ENCODE data around the gene ADAMTSL3. TPM values are rescaled to one million over a fixed set of nuclear protein-coding genes. Genes with fewer than 3 reads are reported as not detected.

ADAMTSL3 gene, protein sequence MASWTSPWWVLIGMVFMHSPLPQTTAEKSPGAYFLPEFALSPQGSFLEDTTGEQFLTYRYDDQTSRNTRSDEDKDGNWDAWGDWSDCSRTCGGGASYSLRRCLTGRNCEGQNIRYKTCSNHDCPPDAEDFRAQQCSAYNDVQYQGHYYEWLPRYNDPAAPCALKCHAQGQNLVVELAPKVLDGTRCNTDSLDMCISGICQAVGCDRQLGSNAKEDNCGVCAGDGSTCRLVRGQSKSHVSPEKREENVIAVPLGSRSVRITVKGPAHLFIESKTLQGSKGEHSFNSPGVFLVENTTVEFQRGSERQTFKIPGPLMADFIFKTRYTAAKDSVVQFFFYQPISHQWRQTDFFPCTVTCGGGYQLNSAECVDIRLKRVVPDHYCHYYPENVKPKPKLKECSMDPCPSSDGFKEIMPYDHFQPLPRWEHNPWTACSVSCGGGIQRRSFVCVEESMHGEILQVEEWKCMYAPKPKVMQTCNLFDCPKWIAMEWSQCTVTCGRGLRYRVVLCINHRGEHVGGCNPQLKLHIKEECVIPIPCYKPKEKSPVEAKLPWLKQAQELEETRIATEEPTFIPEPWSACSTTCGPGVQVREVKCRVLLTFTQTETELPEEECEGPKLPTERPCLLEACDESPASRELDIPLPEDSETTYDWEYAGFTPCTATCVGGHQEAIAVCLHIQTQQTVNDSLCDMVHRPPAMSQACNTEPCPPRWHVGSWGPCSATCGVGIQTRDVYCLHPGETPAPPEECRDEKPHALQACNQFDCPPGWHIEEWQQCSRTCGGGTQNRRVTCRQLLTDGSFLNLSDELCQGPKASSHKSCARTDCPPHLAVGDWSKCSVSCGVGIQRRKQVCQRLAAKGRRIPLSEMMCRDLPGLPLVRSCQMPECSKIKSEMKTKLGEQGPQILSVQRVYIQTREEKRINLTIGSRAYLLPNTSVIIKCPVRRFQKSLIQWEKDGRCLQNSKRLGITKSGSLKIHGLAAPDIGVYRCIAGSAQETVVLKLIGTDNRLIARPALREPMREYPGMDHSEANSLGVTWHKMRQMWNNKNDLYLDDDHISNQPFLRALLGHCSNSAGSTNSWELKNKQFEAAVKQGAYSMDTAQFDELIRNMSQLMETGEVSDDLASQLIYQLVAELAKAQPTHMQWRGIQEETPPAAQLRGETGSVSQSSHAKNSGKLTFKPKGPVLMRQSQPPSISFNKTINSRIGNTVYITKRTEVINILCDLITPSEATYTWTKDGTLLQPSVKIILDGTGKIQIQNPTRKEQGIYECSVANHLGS (N-terminal part only)
- 0.48 and 0.67 TPM in 2 replicates for total RNA-seq (2014; rRNA removed; shearing (Covaris generic))

DNA sequence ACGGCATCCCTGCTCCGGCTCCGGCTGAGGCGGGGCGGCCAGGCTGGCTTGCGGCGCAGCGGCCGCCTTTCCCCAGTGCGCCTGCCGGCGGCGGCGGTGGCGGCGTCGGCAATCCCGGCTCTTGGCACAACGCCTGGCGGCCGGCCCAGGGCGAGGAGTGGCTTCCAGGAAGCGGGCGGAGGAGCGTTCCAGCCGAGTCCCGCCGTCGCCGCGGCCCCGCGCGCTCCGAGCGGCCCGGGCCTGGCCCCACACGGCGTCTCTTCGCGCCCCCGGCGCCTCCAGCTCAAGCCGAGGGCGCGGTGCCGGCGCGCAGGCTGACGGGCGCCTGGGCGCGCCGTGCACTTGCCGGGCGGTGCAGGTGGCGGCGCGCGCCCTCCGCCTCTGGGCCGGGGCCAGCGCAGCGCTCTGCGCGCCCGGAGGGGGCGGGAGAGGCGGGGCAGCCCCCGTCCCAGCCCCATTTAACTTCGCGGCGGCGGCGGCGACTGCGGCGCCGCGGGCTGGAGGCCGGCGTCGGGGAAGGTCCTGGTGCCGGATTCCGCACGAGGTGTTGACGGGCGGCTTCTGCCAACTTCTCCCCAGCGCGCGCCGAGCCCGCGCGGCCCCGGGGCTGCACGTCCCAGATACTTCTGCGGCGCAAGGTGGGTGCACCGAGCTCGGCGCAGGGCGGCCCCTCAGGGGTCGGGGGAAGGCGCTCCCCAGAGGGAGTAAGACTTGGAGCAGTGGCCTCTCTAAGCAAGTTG, at the start of gene ADAMTSL3:
TSS of gene ADAMTSL3 (plus strand) at position 485 of the 740 bp plus-strand sequence. CDS start 1,639 bp downstream, outside the sequence.
- peaks cover 35% of the 10 kb centered on the region for H3K27me3 ChIP-seq (ENCODE audit: control insufficient read depth, insufficient read depth, low read length)
- DNase-seq: peak; percentile 94
- H3K4me3 ChIP-seq (ENCODE audit: insufficient read depth, low read depth, low read length): peak within 1 kb of the TSS; percentile 58
- H3K36me3 ChIP-seq (replicated peaks; ENCODE audit: control insufficient read depth, insufficient read depth, low read length): no peaks in the 10 kb centered on the region

DNA sequence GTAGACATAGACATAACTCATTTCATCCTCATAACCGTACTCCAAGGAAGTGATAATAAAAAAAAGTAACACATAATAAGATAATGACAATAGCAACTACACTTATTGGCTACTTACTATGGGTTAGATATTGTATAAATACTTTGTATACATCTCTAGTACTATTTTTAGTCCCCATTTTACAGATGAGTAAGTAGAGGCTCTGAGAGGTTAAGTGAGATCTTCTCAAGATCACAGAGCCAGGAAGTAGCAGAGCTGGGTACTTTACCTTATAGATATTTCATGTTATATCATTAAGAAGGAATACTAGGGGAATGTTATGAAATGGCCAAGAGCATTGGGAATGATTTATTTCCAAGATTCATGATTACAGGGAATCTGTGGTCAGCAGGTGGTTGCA, 49.4 kb upstream of the ADAMTSL3 start:
- Histone ChIP-seq H3K4me3 (ENCODE audit: insufficient read depth, low read depth, low read length) (no peak overlapping the region), H3K36me3 (replicated peaks; ENCODE audit: control insufficient read depth, insufficient read depth, low read length) (no peaks in the 10 kb centered on the region), H3K27me3 (ENCODE audit: control insufficient read depth, insufficient read depth, low read length) (no peaks in the 10 kb centered on the region)
- no peak for DNase-seq

DNA sequence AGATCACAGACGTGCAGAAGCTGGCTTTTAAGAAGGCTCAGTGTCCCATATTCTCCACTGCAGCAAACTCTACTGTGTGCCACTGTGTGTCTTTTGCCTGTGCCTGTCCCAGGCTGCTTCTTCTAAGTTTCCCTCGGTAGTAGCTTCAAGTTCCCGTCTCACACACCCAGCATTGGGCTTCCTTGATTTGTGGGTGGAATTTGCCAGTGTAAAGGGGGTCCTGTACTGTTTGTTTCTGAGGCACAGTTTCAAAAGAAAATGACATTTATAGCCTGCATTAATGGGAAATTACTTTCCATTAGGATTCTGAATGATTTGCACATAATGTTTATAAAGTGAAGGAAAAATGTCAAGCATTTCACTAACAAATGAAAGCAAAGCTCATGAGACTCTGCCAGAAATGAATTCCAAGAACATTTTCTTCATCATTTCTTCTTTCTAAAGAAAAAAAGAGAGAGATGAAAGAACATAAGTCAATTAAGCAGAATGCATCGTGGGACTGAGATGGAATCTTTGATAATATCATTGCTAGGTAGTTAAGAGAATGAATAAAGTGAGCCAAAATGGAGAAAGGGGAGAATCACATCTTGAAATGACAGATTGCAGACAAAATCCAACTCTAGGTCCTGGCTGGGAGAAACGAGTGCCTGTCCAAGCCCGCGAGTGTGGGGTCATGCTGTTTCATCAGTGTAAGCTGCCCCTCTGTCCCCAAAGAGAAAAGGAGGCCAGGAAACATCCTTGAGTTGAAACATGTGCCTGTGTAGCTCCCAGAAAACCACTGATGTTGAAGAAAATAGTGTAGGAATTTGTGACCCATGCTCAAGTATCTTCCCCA, 48.6 kb upstream of the ADAMTSL3 start:
- no peak overlapping the region for H3K4me3 ChIP-seq (ENCODE audit: insufficient read depth, low read depth, low read length)
- no peaks in the 10 kb centered on the region for H3K36me3 ChIP-seq (replicated peaks; ENCODE audit: control insufficient read depth, insufficient read depth, low read length)
- no peaks in the 10 kb centered on the region for H3K27me3 ChIP-seq (ENCODE audit: control insufficient read depth, insufficient read depth, low read length)
- no peak for DNase-seq

DNA sequence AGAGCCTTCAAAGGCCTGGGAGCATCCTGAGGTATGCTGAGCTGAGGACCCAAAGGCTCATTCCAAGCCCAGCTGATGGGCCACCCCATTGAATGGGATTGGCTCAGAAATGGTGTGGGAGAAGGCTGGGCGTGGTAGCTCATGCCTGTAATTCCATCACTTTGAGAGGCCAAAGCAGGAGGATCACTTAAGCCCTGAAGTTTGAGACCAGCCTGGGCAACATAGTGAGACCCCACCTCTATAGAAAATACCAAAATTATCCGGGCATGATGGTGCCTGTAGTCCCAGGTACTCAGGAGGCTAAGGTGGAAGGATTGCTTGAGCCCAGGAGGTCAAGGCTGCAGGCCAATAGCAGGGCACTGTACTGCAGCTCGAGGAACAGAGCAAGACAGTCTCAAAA, 43.8 kb upstream of the ADAMTSL3 start:
- no peaks in the 10 kb centered on the region for H3K27me3 ChIP-seq (ENCODE audit: control insufficient read depth, insufficient read depth, low read length)
- DNase-seq: no peak

DNA sequence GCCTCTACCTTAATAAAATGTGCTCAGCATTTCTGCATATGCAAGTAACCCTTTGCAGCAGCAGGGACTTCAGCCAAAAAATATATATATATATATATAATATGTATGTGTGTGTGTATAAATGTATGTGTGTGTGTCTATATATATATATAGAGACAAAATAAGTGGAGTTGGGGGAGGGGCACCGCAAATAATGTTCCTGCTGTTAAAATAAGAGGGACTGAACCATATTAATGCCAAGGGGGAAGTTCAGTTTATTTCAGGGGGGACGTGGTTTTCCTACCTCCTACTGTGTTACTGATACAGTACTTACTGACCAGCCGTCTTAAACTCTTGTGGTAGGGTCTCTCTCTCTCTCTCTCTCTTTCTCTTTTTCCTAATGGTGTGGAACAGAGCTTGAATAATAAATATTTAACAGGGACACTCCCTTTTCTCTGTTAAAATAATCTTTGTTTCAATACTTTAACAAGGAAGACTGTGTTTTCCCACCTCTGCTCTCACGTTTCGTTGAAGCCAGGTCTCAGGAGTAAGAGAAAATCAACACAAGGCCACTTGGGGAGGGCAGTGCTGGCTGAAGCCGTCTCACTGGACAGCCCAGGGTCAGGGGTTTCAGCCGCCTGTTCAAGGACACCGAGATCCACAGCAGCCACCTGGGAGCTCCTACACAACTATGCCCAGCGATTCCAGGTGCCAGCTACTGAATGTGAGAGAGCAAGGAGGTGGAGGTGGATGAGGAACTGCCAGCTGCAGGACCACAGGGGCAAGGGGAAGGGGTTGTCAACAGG, 42.8 kb upstream of the ADAMTSL3 start:
- no peak for DNase-seq
- H3K27me3 ChIP-seq (ENCODE audit: control insufficient read depth, insufficient read depth, low read length): no peaks in the 10 kb centered on the region
- no peak overlapping the region for H3K4me3 ChIP-seq (ENCODE audit: insufficient read depth, low read depth, low read length)
- no peaks in the 10 kb centered on the region for H3K36me3 ChIP-seq (replicated peaks; ENCODE audit: control insufficient read depth, insufficient read depth, low read length)

More for the DNA sequence above, 43.8 kb upstream of the ADAMTSL3 start:
- no peaks in the 10 kb centered on the region for H3K36me3 ChIP-seq (replicated peaks; ENCODE audit: control insufficient read depth, insufficient read depth, low read length)
- no peak overlapping the region for H3K4me3 ChIP-seq (ENCODE audit: insufficient read depth, low read depth, low read length)

- Histone ChIP-seq H3K27me3 (ENCODE audit: control insufficient read depth, insufficient read depth, low read length) (no peaks in the 10 kb centered on the region), H3K36me3 (replicated peaks; ENCODE audit: control insufficient read depth, insufficient read depth, low read length) (no peaks in the 10 kb centered on the region), H3K4me3 (ENCODE audit: insufficient read depth, low read depth, low read length) (no peak overlapping the region)
- DNase-seq: no peak
These were observed 41.7 kb upstream of the ADAMTSL3 start for GRCh38 chr15:83612226-83612625.

DNA sequence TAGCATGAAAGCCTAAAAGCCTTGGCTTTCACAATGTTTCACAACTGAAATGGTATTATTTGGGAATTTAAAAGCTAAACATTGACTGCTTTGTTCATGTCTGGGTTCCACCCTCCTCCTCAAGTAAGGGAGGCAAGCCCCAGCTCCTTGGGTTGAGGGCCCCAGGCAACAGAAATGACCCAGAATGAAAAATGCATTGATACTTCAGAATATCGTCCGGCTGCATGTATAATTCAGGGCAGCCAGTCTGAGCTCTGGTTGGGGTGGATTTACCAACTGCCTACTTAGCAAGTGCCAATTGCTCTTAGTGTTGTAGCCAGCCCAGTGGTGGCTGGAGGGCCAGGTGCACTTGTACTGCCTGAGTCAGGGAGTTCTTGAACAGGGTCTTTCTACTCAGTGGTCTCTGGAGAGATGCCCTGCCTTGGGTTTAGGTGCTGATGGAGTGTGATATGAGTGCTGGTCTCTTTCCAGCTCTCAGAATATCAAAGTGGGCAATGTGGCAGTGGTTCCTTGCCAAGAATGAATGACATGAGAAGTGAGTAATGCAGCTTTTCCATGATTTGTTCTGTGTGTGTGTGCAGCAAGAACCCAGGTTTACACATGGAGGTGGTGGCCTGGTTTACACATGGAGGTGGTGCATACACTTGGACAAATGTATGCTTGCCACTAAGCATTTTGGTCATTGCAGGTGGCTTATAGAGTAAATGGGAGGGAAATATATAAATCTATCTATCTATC, 40.9 kb upstream of the ADAMTSL3 start:
- Histone ChIP-seq H3K27me3 (ENCODE audit: control insufficient read depth, insufficient read depth, low read length) (no peaks in the 10 kb centered on the region), H3K4me3 (ENCODE audit: insufficient read depth, low read depth, low read length) (no peak overlapping the region), H3K36me3 (replicated peaks; ENCODE audit: control insufficient read depth, insufficient read depth, low read length) (no peaks in the 10 kb centered on the region)
- no peak for DNase-seq

- Histone ChIP-seq H3K4me3 (ENCODE audit: insufficient read depth, low read depth, low read length) (no peak overlapping the region), H3K27me3 (ENCODE audit: control insufficient read depth, insufficient read depth, low read length) (no peaks in the 10 kb centered on the region), H3K36me3 (replicated peaks; ENCODE audit: control insufficient read depth, insufficient read depth, low read length) (no peaks in the 10 kb centered on the region)
- DNase-seq: no peak
These were observed 40.2 kb upstream of the ADAMTSL3 start for GRCh38 chr15:83613714-83614113.

- Histone ChIP-seq H3K36me3 (replicated peaks; ENCODE audit: control insufficient read depth, insufficient read depth, low read length) (no peaks in the 10 kb centered on the region), H3K4me3 (ENCODE audit: insufficient read depth, low read depth, low read length) (no peak overlapping the region), H3K27me3 (ENCODE audit: control insufficient read depth, insufficient read depth, low read length) (no peaks in the 10 kb centered on the region)
- DNase-seq: no peak
These were observed 37.1 kb upstream of the ADAMTSL3 start for GRCh38 chr15:83616840-83617239.

DNA sequence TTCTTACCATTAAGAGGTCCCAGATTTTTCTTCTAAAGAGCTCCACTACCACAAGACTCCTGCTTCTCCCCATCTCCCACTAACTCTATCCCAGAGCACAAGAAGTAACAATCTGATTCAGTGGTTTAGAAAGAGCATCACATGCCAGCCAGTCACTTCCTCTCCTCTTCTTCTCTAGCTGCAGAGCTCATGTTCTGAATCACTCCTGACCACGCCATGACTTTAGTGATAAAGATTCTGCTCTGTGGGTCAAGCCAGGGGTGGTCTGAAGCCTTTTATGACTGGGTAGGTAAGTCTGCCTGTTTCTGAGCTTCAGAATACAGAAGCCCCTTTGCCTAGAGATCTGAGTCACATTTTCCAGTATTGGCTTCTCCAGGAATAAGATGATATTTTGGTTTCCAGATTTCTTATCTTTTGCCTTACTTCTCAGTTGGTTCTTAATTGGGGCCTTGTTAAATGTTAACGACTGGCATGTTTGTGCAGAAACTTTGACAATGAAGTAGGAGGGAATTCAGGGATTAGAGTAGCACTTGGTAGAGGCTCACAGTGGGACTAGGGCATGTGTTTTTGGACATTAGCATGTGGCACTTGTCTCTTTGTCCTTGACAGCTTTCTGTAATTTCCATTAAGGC, 27.6 kb upstream of the ADAMTSL3 start:
- Histone ChIP-seq H3K27me3 (ENCODE audit: control insufficient read depth, insufficient read depth, low read length) (no peaks in the 10 kb centered on the region), H3K4me3 (ENCODE audit: insufficient read depth, low read depth, low read length) (no peak overlapping the region), H3K36me3 (replicated peaks; ENCODE audit: control insufficient read depth, insufficient read depth, low read length) (no peaks in the 10 kb centered on the region)
- DNase-seq: no peak

DNA sequence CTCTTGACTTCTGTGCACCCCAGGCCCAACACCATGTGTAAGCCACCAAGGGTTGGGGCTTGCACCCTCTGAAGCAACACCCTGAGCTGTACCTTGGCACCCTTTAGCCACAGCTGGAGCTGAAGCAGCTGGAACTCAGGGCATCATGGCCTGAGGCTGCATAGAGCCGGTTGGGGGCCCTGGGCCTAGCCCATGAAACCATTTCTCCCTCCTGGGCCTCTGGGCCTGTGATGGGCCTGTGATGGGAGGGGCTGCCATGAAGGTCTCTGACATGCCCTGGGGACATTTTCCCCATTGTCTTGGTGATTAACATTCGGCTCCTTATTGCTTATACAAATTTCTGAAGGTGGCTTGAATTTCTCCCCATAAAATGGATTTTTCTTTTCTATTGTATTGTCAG, 22.4 kb upstream of the ADAMTSL3 start:
- H3K27me3 ChIP-seq (ENCODE audit: control insufficient read depth, insufficient read depth, low read length): no peaks in the 10 kb centered on the region
- no peak overlapping the region for H3K4me3 ChIP-seq (ENCODE audit: insufficient read depth, low read depth, low read length)
- H3K36me3 ChIP-seq (replicated peaks; ENCODE audit: control insufficient read depth, insufficient read depth, low read length): no peaks in the 10 kb centered on the region
- DNase-seq: no peak

GRCh38 chr15:83643201-83643600, 10.7 kb upstream of the ADAMTSL3 start:
- Histone ChIP-seq H3K4me3 (ENCODE audit: insufficient read depth, low read depth, low read length) (no peak overlapping the region), H3K27me3 (ENCODE audit: control insufficient read depth, insufficient read depth, low read length) (no peaks in the 10 kb centered on the region), H3K36me3 (replicated peaks; ENCODE audit: control insufficient read depth, insufficient read depth, low read length) (no peaks in the 10 kb centered on the region)
- DNase-seq: no peak

Data from H7 (cell line).